Cardiac septum (tissue), 1 donor: Measurements from ENCODE around the gene KCNMB2. TPM values are rescaled to one million over a fixed set of nuclear protein-coding genes. Genes with fewer than 3 reads are reported as not detected.

Experiments used
- DNase-seq: peaks from one replicate; pipeline ENCODE4 v3.0.0-alpha.2; 2020; ENCODE audit warnings: low spot score
- intact Hi-C: fragments of 100-400 bp; cut with DNase I; formaldehyde crosslinking; loops from one replicate; pipeline ENCODE4 v1.14.0; 2022
- total RNA-seq: library from RNA; stranded (reverse); fragmentation: NEBNext Ultra II Directional; extraction: Animal tissue kit (Norgen Biotek cat#: 25700); gene quantifications from one replicate; pipeline ENCODE4 v1.2.1, GENCODE V29; 2021
- donor health status: DM: no; HTN: no; CAD: no.

Gene KCNMB2
- total RNA-seq, 1 donor from 2014 or later: 3.8 TPM

- DNase-seq: no peak
- intact Hi-C loops: no loop called here
These were observed 26.1 kb downstream of the KCNMB2 start for GRCh38 chr3:178562143-178562946.

GRCh38 chr3:178562947-178563232 is 26.7 kb downstream of the KCNMB2 start:
- no peak for DNase-seq
- intact Hi-C loops: no loop called here

- DNase-seq: no peak
- intact Hi-C loops: no loop called here
These were observed 31.4 kb downstream of the KCNMB2 start for GRCh38 chr3:178567611-178568010.

- no peak for DNase-seq
These were observed 32.0 kb downstream of the KCNMB2 start for GRCh38 chr3:178568155-178568731.

GRCh38 chr3:178568911-178569310 is 32.7 kb downstream of the KCNMB2 start:
- intact Hi-C loops: no loop called here
- no peak for DNase-seq

More at GRCh38 chr3:178568155-178568731, 32.0 kb downstream of the KCNMB2 start:
- intact Hi-C loops: no loop called here

- intact Hi-C loops: no loop called here
- DNase-seq: no peak
These were observed 33.6 kb downstream of the KCNMB2 start for GRCh38 chr3:178569826-178570225.

GRCh38 chr3:178583963-178584575 is 47.8 kb downstream of the KCNMB2 start:
- DNase-seq: no peak
- intact Hi-C loops: no loop called here

GRCh38 chr3:178584722-178585380 is 48.6 kb downstream of the KCNMB2 start:
- intact Hi-C loops: no loop called here

GRCh38 chr3:178585454-178585853 is 49.2 kb downstream of the KCNMB2 start:
- DNase-seq: no peak

More at GRCh38 chr3:178584722-178585380, 48.6 kb downstream of the KCNMB2 start:
- no peak for DNase-seq

GRCh38 chr3:178586076-178586475 is 49.8 kb downstream of the KCNMB2 start:
- intact Hi-C loops: no loop called here
- DNase-seq: no peak

More at GRCh38 chr3:178585454-178585853, 49.2 kb downstream of the KCNMB2 start:
- intact Hi-C loops: no loop called here

- no peak for DNase-seq
- intact Hi-C loops: no loop called here
These were observed 52.4 kb downstream of the KCNMB2 start for GRCh38 chr3:178588628-178589027.

- no peak for DNase-seq
- intact Hi-C loops: no loop called here
These were observed 57.5 kb downstream of the KCNMB2 start for GRCh38 chr3:178593786-178594185.

- DNase-seq: no peak
- intact Hi-C loops: no loop called here
These were observed 61.1 kb downstream of the KCNMB2 start for GRCh38 chr3:178597371-178597770.

GRCh38 chr3:178602856-178603255 is 66.6 kb downstream of the KCNMB2 start:
- intact Hi-C loops: no loop called here
- DNase-seq: no peak

GRCh38 chr3:178603735-178604134 is 67.5 kb downstream of the KCNMB2 start:
- intact Hi-C loops: no loop called here
- no peak for DNase-seq

GRCh38 chr3:178618197-178618596 is 82.0 kb downstream of the KCNMB2 start:
- DNase-seq: no peak
- intact Hi-C loops: no loop called here

GRCh38 chr3:178618896-178619295 is 82.7 kb downstream of the KCNMB2 start:
- DNase-seq: no peak
- intact Hi-C loops: no loop called here

- DNase-seq: no peak
These were observed 87.5 kb downstream of the KCNMB2 start for GRCh38 chr3:178623666-178624255.

GRCh38 chr3:178624276-178624675 is 88.0 kb downstream of the KCNMB2 start:
- intact Hi-C loops: no loop called here
- no peak for DNase-seq

More at GRCh38 chr3:178623666-178624255, 87.5 kb downstream of the KCNMB2 start:
- intact Hi-C loops: no loop called here

GRCh38 chr3:178625053-178625600 is 88.9 kb downstream of the KCNMB2 start:
- no peak for DNase-seq

More at GRCh38 chr3:178625053-178625600, 88.9 kb downstream of the KCNMB2 start:
- intact Hi-C loops: no loop called here
